IMR-90 (cell line): ENCODE measurements around the gene CUTC. TPM values are rescaled to one million over a fixed set of nuclear protein-coding genes. Genes with fewer than 3 reads are reported as not detected.

ENCODE experiments used
- ATAC-seq: fragments of 200-7000 bp; cut with Tn5 transposase; 2 replicates; pipeline ENCODE4 v1.9.1; 2020; ENCODE audit warnings: low read depth, mild to moderate bottlenecking, moderate library complexity
- BruUV-seq: library from RNA; stranded (reverse); fragments of 400-500 nt; replicated peaks from 2 replicates; lab custom pipeline; 2021; lab: Mats Ljungman, UMichigan
- CTCF ChIA-PET: fragments of 300-600 bp; formaldehyde crosslinking; extraction: SDS; loops from one replicate; lab custom pipeline; 2021; ENCODE audit warnings: antibody characterized with exemption; lab: Yijun Ruan, JAX
- POLR2A ChIA-PET: fragments of 300-600 bp; sonication (Branson Sonifier 250); formaldehyde crosslinking; loops from one replicate; lab custom pipeline; 2022; ENCODE audit warnings: antibody characterized with exemption; ENCODE audit not compliant: unreplicated experiment; lab: Charles Lee
- DNase-seq: peaks from one replicate; pipeline ENCODE4 v3.0.0; 2013
- H2AFZ ChIP-seq: replicated peaks from 2 replicates; pipeline ENCODE3; 2013; ENCODE audit warnings: low read length, mild to moderate bottlenecking; ENCODE audit not compliant: poor library complexity
- H2AK5ac ChIP-seq: 2 replicates; pipeline ENCODE4 v1.6.1; 2013; ENCODE audit warnings: low read depth, low read length, inconsistent platforms
- H2AK9ac ChIP-seq: replicated peaks from 2 replicates; pipeline ENCODE3; 2013; ENCODE audit warnings: mild to moderate bottlenecking, low read depth, low read length, moderate library complexity; ENCODE audit not compliant: poor library complexity
- H2BK120ac ChIP-seq: 2 replicates; pipeline ENCODE4 v1.6.1; 2013; ENCODE audit warnings: low read depth, low read length, inconsistent platforms
- H2BK15ac ChIP-seq: 3 replicates; pipeline ENCODE4 v1.6.1; 2013; ENCODE audit warnings: low read depth, low read length, inconsistent platforms
- H2BK20ac ChIP-seq: 2 replicates; pipeline ENCODE4 v1.6.1; 2013; ENCODE audit warnings: low read depth, mild to moderate bottlenecking, inconsistent platforms, low read length, moderate library complexity
- H2BK5ac ChIP-seq: 2 replicates; pipeline ENCODE4 v1.6.1; 2013; ENCODE audit warnings: mild to moderate bottlenecking, low read depth, low read length, inconsistent platforms; ENCODE audit not compliant: poor library complexity, severe bottlenecking
- H3K14ac ChIP-seq: replicated peaks from 2 replicates; pipeline ENCODE4 v1.6.1; 2013; ENCODE audit warnings: low read depth, low read length, inconsistent platforms
- H3K18ac ChIP-seq: 2 replicates; pipeline ENCODE4 v1.6.1; 2013; ENCODE audit warnings: low read depth, low read length, control low read depth
- H3K23ac ChIP-seq: 2 replicates; pipeline ENCODE4 v1.6.1; 2013; ENCODE audit warnings: low read depth, low read length, inconsistent platforms
- H3K27ac ChIP-seq: 2 replicates; pipeline ENCODE4 v1.5.1; 2013; ENCODE audit warnings: mild to moderate bottlenecking, control low read depth, low read length; ENCODE audit not compliant: insufficient read depth
- H3K27me3 ChIP-seq: 2 replicates; pipeline ENCODE4 v1.6.1; 2013; ENCODE audit warnings: low read length; ENCODE audit not compliant: control insufficient read depth, insufficient read depth
- H3K36me3 ChIP-seq: 2 replicates; pipeline ENCODE4 v1.6.1; 2013; ENCODE audit warnings: low read length, mixed read lengths; ENCODE audit not compliant: control insufficient read depth, insufficient read depth
- H3K4ac ChIP-seq: 2 replicates; pipeline ENCODE4 v1.6.1; 2013; ENCODE audit warnings: low read depth, low read length, inconsistent platforms
- H3K4me1 ChIP-seq: 2 replicates; pipeline ENCODE4 v1.6.1; 2013; ENCODE audit warnings: low read length, mixed read lengths; ENCODE audit not compliant: control insufficient read depth, insufficient read depth
- H3K4me2 ChIP-seq: 2 replicates; pipeline ENCODE4 v1.6.1; 2013; ENCODE audit warnings: low read depth, mild to moderate bottlenecking, control low read depth, low read length, moderate library complexity
- H3K4me3 ChIP-seq: 2 replicates; pipeline ENCODE4 v1.5.1; 2013; ENCODE audit warnings: low read depth, mild to moderate bottlenecking, control low read depth, low read length, moderate library complexity; ENCODE audit not compliant: insufficient read depth
- H3K56ac ChIP-seq: 2 replicates; pipeline ENCODE4 v1.6.1; 2013; ENCODE audit warnings: low read length, inconsistent platforms; ENCODE audit not compliant: insufficient read depth; ENCODE audit errors: extremely low read depth
- H3K79me1 ChIP-seq, 2 experiments: 2 replicates each; pipeline ENCODE4 v1.6.1; 2013; ENCODE audit warnings: low read length in 2 of 2, inconsistent platforms in 1 of 2, low read depth in 1 of 2
- H3K9ac ChIP-seq: 2 replicates; pipeline ENCODE4 v1.6.1; 2013; ENCODE audit warnings: low read depth, low read length, control low read depth
- H3K9me1 ChIP-seq: 2 replicates; pipeline ENCODE4 v1.6.1; 2013; ENCODE audit warnings: low read length, inconsistent platforms; ENCODE audit not compliant: insufficient read depth
- H3K9me3 ChIP-seq: 2 replicates; pipeline ENCODE4 v1.6.1; 2013; ENCODE audit warnings: low read length; ENCODE audit not compliant: control insufficient read depth, insufficient read depth
- H4K20me1 ChIP-seq: 2 replicates; pipeline ENCODE4 v1.6.1; 2013; ENCODE audit warnings: low read length, inconsistent platforms; ENCODE audit not compliant: insufficient read depth
- H4K5ac ChIP-seq: 2 replicates; pipeline ENCODE4 v1.6.1; 2013; ENCODE audit warnings: mild to moderate bottlenecking, low read depth, low read length, control low read depth
- H4K8ac ChIP-seq, 2 experiments: 2 replicates each; pipeline ENCODE4 v1.6.1; 2013; ENCODE audit warnings: low read depth in 2 of 2, low read length in 2 of 2, control low read depth in 1 of 2, inconsistent platforms in 1 of 2
- H4K91ac ChIP-seq: 2 replicates; pipeline ENCODE4 v1.6.1; 2013; ENCODE audit warnings: low read depth, low read length, inconsistent platforms; ENCODE audit not compliant: insufficient read depth
- BHLHE40 ChIP-seq: fragments of 150-350 bp; IDR thresholded peaks from 2 replicates; pipeline ENCODE4 v1.6.1; 2016; ENCODE audit warnings: mild to moderate bottlenecking, low read depth, low read length
- CEBPB ChIP-seq: IDR thresholded peaks from 2 replicates; pipeline ENCODE4 v1.6.1; 2012; ENCODE audit warnings: low read depth, low read length, improper control_type of control experiment
- CHD1 ChIP-seq: IDR thresholded peaks from 2 replicates; pipeline ENCODE4 v1.6.1; 2012; ENCODE audit warnings: low read depth, low read length, improper control_type of control experiment
- CTCF ChIP-seq: conservative IDR thresholded peaks from 2 replicates; pipeline ENCODE4 v1.5.1; 2012; ENCODE audit warnings: mild to moderate bottlenecking, low read depth, low read length, improper control_type of control experiment
- FOS ChIP-seq: fragments of 150-350 bp; IDR thresholded peaks from 2 replicates; pipeline ENCODE4 v1.6.1; 2016; ENCODE audit warnings: low read depth, low read length
- MAFK ChIP-seq: IDR thresholded peaks from 2 replicates; pipeline ENCODE4 v1.6.1; 2012; ENCODE audit warnings: low read depth, low read length, improper control_type of control experiment
- MAZ ChIP-seq: IDR thresholded peaks from 2 replicates; pipeline ENCODE4 v1.6.1; 2012; ENCODE audit warnings: low read depth, mild to moderate bottlenecking, low read length, improper control_type of control experiment, moderate library complexity, borderline replicate concordance
- MXI1 ChIP-seq: IDR thresholded peaks from 2 replicates; pipeline ENCODE4 v1.6.1; 2012; ENCODE audit warnings: low read depth, mild to moderate bottlenecking, low read length, moderate library complexity, borderline replicate concordance
- NFE2L2 ChIP-seq: fragments of 150-350 bp; IDR thresholded peaks from 2 replicates; pipeline ENCODE4 v1.6.1; 2016; ENCODE audit warnings: low read depth, mild to moderate bottlenecking, low read length
- POLR2A ChIP-seq: IDR thresholded peaks from 2 replicates; pipeline ENCODE4 v1.6.1; 2012; ENCODE audit warnings: mild to moderate bottlenecking, low read depth, low read length
- RAD21 ChIP-seq: IDR thresholded peaks from 2 replicates; pipeline ENCODE4 v1.6.1; 2012; ENCODE audit warnings: low read length, improper control_type of control experiment
- RCOR1 ChIP-seq: IDR thresholded peaks from 2 replicates; pipeline ENCODE4 v1.6.1; 2012; ENCODE audit warnings: mild to moderate bottlenecking, low read length, improper control_type of control experiment; ENCODE audit not compliant: insufficient replicate concordance
- RFX5 ChIP-seq: IDR thresholded peaks from 2 replicates; pipeline ENCODE4 v1.8.0; 2012; ENCODE audit warnings: low read depth, mild to moderate bottlenecking, low read length, moderate library complexity
- SMC3 ChIP-seq: fragments of 150-350 bp; IDR thresholded peaks from 2 replicates; pipeline ENCODE4 v1.6.1; 2016; ENCODE audit warnings: low read depth, mild to moderate bottlenecking, antibody characterized with exemption, low read length, moderate library complexity
- WGBS, 2 experiments: methylation state at CpG; one replicate each; pipeline versions ENCODE4 v1.1.5 to v1.1.7; 2013; ENCODE audit warnings: missing lambda C conversion rate in 2 of 2; ENCODE audit not compliant: insufficient read length in 1 of 2; ENCODE audit errors: extremely low coverage in 2 of 2; 5-methylcytosine and 5-hydroxymethylcytosine counted together
- dilution Hi-C: fragments of 300-500 bp; cut with HindIII; formaldehyde crosslinking; loops from one replicate; pipeline ENCODE4 v1.14.3; 2018; ENCODE audit warnings: low sequenced_read_pairs; ENCODE audit not compliant: unreplicated experiment
- in situ Hi-C: fragments of 300-500 bp; cut with MboI; formaldehyde crosslinking; loops from 3 replicates; pipeline ENCODE4 v1.14.3; 2019; ENCODE audit warnings: low sequenced_read_pairs, inconsistent platforms, mixed read lengths
- intact Hi-C: fragments of 100-400 bp; cut with micrococcal nuclease; formaldehyde crosslinking; loops from 2 replicates; pipeline ENCODE4 v1.10.0; 2022
- polyA plus RNA-seq, 3 experiments: library from polyadenylated mRNA; depleted of rRNA; stranded (reverse); fragments of >200 nt; gene quantifications; 2 replicates each; pipeline ENCODE4 v1.2.3, GENCODE V29; 2012; ENCODE audit warnings: low replicate concordance in 1 of 3
- total RNA-seq: library from RNA; depleted of rRNA; stranded (reverse); fragments of >200 nt; gene quantifications from 2 replicates; pipeline ENCODE4 v1.2.3, GENCODE V29; 2012
- TF ChIP-seq, protein P1 (sequence below): fragments of 150-350 bp; IDR thresholded peaks from 2 replicates; pipeline ENCODE4 v1.6.1; 2016; ENCODE audit warnings: low read depth, mild to moderate bottlenecking, low read length, moderate library complexity, borderline replicate concordance
- TF ChIP-seq, protein P2 (sequence below): fragments of 150-350 bp; IDR thresholded peaks from 2 replicates; pipeline ENCODE4 v1.6.1; 2017; ENCODE audit warnings: mild to moderate bottlenecking, antibody characterized with exemption, low read length, low read depth

Gene CUTC
- total and polyA plus RNA-seq, 2 of the 4 experiments (the other 2 are of a cell fraction): 7.0 to 10.2 TPM

DNA sequence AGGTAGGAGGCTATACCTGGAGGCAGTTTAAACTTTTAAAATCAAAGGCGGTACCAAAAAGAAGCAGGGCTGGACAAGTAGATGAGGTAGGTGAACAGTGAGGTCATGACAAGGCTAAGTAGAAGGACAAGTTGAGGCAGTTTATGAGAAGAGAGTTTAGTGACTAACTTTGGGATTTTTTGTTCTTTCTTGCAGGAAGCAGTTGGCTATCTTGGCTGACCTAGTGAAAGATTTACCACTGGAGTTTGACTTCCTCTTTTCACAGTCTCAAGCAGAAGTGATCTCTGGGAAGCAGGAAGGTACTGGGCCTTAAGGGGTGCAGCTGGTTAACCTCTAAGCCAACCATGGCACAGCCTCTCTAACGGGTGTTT lies 46.5 kb upstream of the CUTC start:
- ChIA-PET CTCF (no interaction called here), POLR2A (no interaction called here)
- no peak overlapping the region for H3K9ac ChIP-seq
- TF ChIP-seq, protein P1, sequence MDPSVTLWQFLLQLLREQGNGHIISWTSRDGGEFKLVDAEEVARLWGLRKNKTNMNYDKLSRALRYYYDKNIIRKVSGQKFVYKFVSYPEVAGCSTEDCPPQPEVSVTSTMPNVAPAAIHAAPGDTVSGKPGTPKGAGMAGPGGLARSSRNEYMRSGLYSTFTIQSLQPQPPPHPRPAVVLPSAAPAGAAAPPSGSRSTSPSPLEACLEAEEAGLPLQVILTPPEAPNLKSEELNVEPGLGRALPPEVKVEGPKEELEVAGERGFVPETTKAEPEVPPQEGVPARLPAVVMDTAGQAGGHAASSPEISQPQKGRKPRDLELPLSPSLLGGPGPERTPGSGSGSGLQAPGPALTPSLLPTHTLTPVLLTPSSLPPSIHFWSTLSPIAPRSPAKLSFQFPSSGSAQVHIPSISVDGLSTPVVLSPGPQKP: no peak
- TF ChIP-seq CEBPB (no peak), RFX5 (no peak), MAZ (no peak), FOS (no peak), MXI1 (no peak), NFE2L2 (no peak), MAFK (no peak), SMC3 (no peak), RCOR1 (no peak), POLR2A (no peak), RAD21 (no peak), BHLHE40 (no peak), CHD1 (no peak), CTCF (no peak)
- TF ChIP-seq, protein P2, sequence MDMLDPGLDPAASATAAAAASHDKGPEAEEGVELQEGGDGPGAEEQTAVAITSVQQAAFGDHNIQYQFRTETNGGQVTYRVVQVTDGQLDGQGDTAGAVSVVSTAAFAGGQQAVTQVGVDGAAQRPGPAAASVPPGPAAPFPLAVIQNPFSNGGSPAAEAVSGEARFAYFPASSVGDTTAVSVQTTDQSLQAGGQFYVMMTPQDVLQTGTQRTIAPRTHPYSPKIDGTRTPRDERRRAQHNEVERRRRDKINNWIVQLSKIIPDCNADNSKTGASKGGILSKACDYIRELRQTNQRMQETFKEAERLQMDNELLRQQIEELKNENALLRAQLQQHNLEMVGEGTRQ: no peak
- peaks cover 2% of the 10 kb centered on the region; the same call in 1 of the 2 replicates for H3K4me1 ChIP-seq
- H3K23ac ChIP-seq: no peak overlapping the region
- BruUV-seq: no TSS peak
- H4K20me1 ChIP-seq: no peaks in the 10 kb centered on the region
- intact Hi-C loops: no loop called here
- peaks cover 15% of the 10 kb centered on the region for H3K36me3 ChIP-seq
- no peak overlapping the region for H4K5ac ChIP-seq
- no peak overlapping the region for H3K56ac ChIP-seq
- DNase-seq (no peak), ATAC-seq (no peak)
- H3K9me3 ChIP-seq: no peaks in the 10 kb centered on the region
- no peaks in the 10 kb centered on the region; the same call in 1 of the 2 replicates for H3K9me1 ChIP-seq
- peak overlapping the region; percentile 20 for H2BK5ac ChIP-seq
- no peak overlapping the region for H3K4me2 ChIP-seq
- H3K4ac ChIP-seq: no peak overlapping the region
- H2BK120ac ChIP-seq: no peak overlapping the region
- no peaks in the 10 kb centered on the region for H3K27me3 ChIP-seq
- H2BK20ac ChIP-seq: no peak overlapping the region
- no peak overlapping the region for H3K4me3 ChIP-seq
- H2BK15ac ChIP-seq: no peak overlapping the region
- H3K79me1 ChIP-seq: peaks cover 6 to 12% of the 10 kb centered on the region in 2 experiments
- H2AFZ ChIP-seq: no peak overlapping the region
- WGBS, 2 experiments: no CpG with 5 or more reads among the region's 2 CpGs
- H3K14ac ChIP-seq: no peak overlapping the region
- H3K27ac ChIP-seq: no peak overlapping the region
- no peak overlapping the region for H4K8ac ChIP-seq
- in situ Hi-C loops: no loop called here
- dilution Hi-C loops: no loop called here
- no peak overlapping the region for H4K91ac ChIP-seq
- no peak overlapping the region for H2AK9ac ChIP-seq
- H3K18ac ChIP-seq: no peak overlapping the region
- no peak overlapping the region for H2AK5ac ChIP-seq
